HCT116 (cell line): ENCODE data around the gene TIRAP. TPM values are rescaled to one million over a fixed set of nuclear protein-coding genes. Genes with fewer than 3 reads are reported as not detected.

ENCODE experiments used
- ATAC-seq: fragments of 200-7000 bp; cut with Tn5 transposase; 2 replicates; pipeline ENCODE4 v1.9.1; 2020; ENCODE audit warnings: mild to moderate bottlenecking, moderate library complexity
- BruUV-seq: library from RNA; stranded (reverse); fragments of 400-500 nt; replicated peaks from 2 replicates; lab custom pipeline; 2021; lab: Mats Ljungman, UMichigan
- CTCF ChIA-PET: fragments of 300-600 bp; sonication (Branson Sonifier 250); formaldehyde crosslinking; loops from one replicate; lab custom pipeline; 2021; ENCODE audit warnings: antibody characterized with exemption; lab: Charles Lee
- POLR2A ChIA-PET: fragments of 300-600, 350-600 bp; sonication (Branson Sonifier 250); formaldehyde crosslinking; loops from one replicate; lab custom pipeline; 2021; ENCODE audit warnings: antibody characterized with exemption; lab: Charles Lee
- RAD21 ChIA-PET, 2 experiments: fragments of 300-600 bp; sonication (Branson Sonifier 250); formaldehyde crosslinking; loops; one replicate each; lab custom pipeline; 2023; ENCODE audit warnings: low total read pairs in 2 of 2; ENCODE audit not compliant: uncharacterized antibody in 2 of 2, unreplicated experiment in 2 of 2, low non-redundant PET in 1 of 2; lab: Charles Lee
- DNase-seq: peaks from one replicate; pipeline ENCODE4 v3.0.0-alpha.2; 2010; ENCODE audit warnings: low read depth, low spot score
- H2AFZ ChIP-seq: fragments of 200-600 bp; shearing (Covaris generic), sonication (generic); 2 replicates; pipeline ENCODE4 v1.6.1; 2017; ENCODE audit warnings: low read depth, mixed run types, mixed read lengths, antibody characterized with exemption, low read length; ENCODE audit not compliant: poor library complexity, severe bottlenecking
- H3K27ac ChIP-seq: 2 replicates; pipeline ENCODE4 v1.5.1; 2012; ENCODE audit warnings: low read depth, low read length
- H3K27me3 ChIP-seq: fragments of 200-600 bp; sonication (generic); 2 replicates; pipeline ENCODE4 v1.6.1; 2016; ENCODE audit warnings: mixed run types, low read length, mixed read lengths; ENCODE audit not compliant: insufficient read depth
- H3K36me3 ChIP-seq, 2 experiments: fragments of 200-500 bp in 1 of 2; fragments of 200-600 bp in 1 of 2; sonication (Bioruptor generic) in 1 of 2; sonication (generic) in 1 of 2; 2 replicates each; pipeline versions ENCODE4 v1.5.1 to v1.6.1; 2014 to 2016; ENCODE audit warnings: low read length in 2 of 2, inconsistent platforms in 1 of 2, mixed read lengths in 1 of 2, mixed run types in 1 of 2; ENCODE audit not compliant: insufficient read depth in 2 of 2, control insufficient read depth in 1 of 2
- H3K4me1 ChIP-seq, 2 experiments: fragments of 200-600 bp in 1 of 2; sonication (generic) in 1 of 2; 2 replicates each; pipeline versions ENCODE4 v1.5.1 to v1.6.1; 2012 to 2017; ENCODE audit warnings: low read length in 2 of 2, inconsistent platforms in 1 of 2, mild to moderate bottlenecking in 1 of 2, mixed read lengths in 1 of 2, mixed run types in 1 of 2, moderate library complexity in 1 of 2; ENCODE audit not compliant: insufficient read depth in 2 of 2, control insufficient read depth in 1 of 2
- H3K4me2 ChIP-seq: fragments of 200-600 bp; sonication (generic); 2 replicates; pipeline ENCODE4 v1.6.1; 2017; ENCODE audit warnings: mixed run types, low read length, mixed read lengths
- H3K4me3 ChIP-seq, 2 experiments: fragments of 200-600 bp in 1 of 2; sonication (generic) in 1 of 2; replicated peaks in 1 of 2; 2 replicates each; pipeline ENCODE4 v1.5.1; 2011 to 2016; ENCODE audit warnings: low read length in 2 of 2, control low read depth in 1 of 2, low read depth in 1 of 2, mild to moderate bottlenecking in 1 of 2, mixed read lengths in 1 of 2, mixed run types in 1 of 2
- H3K79me2 ChIP-seq: fragments of 200-600 bp; sonication (generic); 2 replicates; pipeline ENCODE4 v1.6.1; 2017; ENCODE audit warnings: mild to moderate bottlenecking, mixed run types, low read length, moderate library complexity, mixed read lengths; ENCODE audit not compliant: insufficient read depth
- H3K9ac ChIP-seq: fragments of 200-600 bp; sonication (generic); 2 replicates; pipeline ENCODE4 v1.6.1; 2016; ENCODE audit warnings: low read length, mixed read lengths
- H3K9me2 ChIP-seq: fragments of 200-600 bp; sonication (generic), shearing (Covaris generic); 2 replicates; pipeline ENCODE4 v1.6.1; 2017; ENCODE audit warnings: mixed run types, mild to moderate bottlenecking, moderate library complexity; ENCODE audit not compliant: insufficient read depth
- H3K9me3 ChIP-seq, 2 experiments: fragments of 200-500 bp in 1 of 2; fragments of 200-600 bp in 1 of 2; sonication (Bioruptor generic) in 1 of 2; sonication (generic) in 1 of 2; 2 replicates each; pipeline ENCODE4 v1.6.1; 2014 to 2017; ENCODE audit warnings: low read length in 2 of 2, mixed read lengths in 2 of 2, inconsistent platforms in 1 of 2, low read depth in 1 of 2, mild to moderate bottlenecking in 1 of 2, mixed run types in 1 of 2, moderate library complexity in 1 of 2; ENCODE audit not compliant: control insufficient read depth in 1 of 2, insufficient read depth in 1 of 2
- H4K20me1 ChIP-seq: fragments of 200-600 bp; sonication (generic), shearing (Covaris generic); 2 replicates; pipeline ENCODE4 v1.6.1; 2017; ENCODE audit warnings: mixed run types, mild to moderate bottlenecking, moderate library complexity; ENCODE audit not compliant: insufficient read depth
- CBX3 ChIP-seq: IDR thresholded peaks from 2 replicates; pipeline ENCODE4 v1.6.1; 2012; ENCODE audit warnings: low read depth
- ELF1 ChIP-seq: IDR thresholded peaks from 2 replicates; pipeline ENCODE4 v1.6.1; 2012; ENCODE audit warnings: low read depth, borderline replicate concordance
- FOSL1 ChIP-seq: IDR thresholded peaks from 2 replicates; pipeline ENCODE4 v1.6.1; 2012; ENCODE audit warnings: low read depth
- POLR2A ChIP-seq: IDR thresholded peaks from 2 replicates; pipeline ENCODE4 v1.7.0; 2011; ENCODE audit warnings: borderline replicate concordance; ENCODE audit not compliant: insufficient read depth, insufficient read length; ENCODE audit errors: extremely low read depth
- SRF ChIP-seq: IDR thresholded peaks from 2 replicates; pipeline ENCODE4 v1.6.1; 2012; ENCODE audit warnings: low read depth
- ZNF274 ChIP-seq: fragments of 200-500 bp; sonication (Bioruptor generic); IDR thresholded peaks from 2 replicates; pipeline ENCODE4 v1.6.1; 2014; ENCODE audit warnings: mild to moderate bottlenecking, low read depth, low read length, inconsistent platforms
- intact Hi-C: fragments of 100-400 bp; cut with micrococcal nuclease; formaldehyde crosslinking; loops from 2 replicates; pipeline ENCODE4 v1.10.0; 2022
- total RNA-seq: library from RNA; stranded (reverse); gene quantifications from one replicate; pipeline ENCODE4 v1.2.1, GENCODE V29; 2021; ENCODE audit not compliant: unreplicated experiment
- TF ChIP-seq, protein P1 (sequence below): IDR thresholded peaks from 2 replicates; pipeline ENCODE4 v1.6.1; 2012
- TF ChIP-seq, protein P2 (sequence below), 3 experiments: fragments of 200-600 bp in 1 of 3; sonication (generic) in 1 of 3; IDR thresholded peaks in 2 of 3; conservative IDR thresholded peaks in 1 of 3; 2 replicates each; pipeline ENCODE4 v1.5.1; 2012 to 2017; ENCODE audit warnings: low read depth in 2 of 3, low read length in 2 of 3, antibody characterized with exemption in 1 of 3, borderline replicate concordance in 1 of 3, control low read depth in 1 of 3, mild to moderate bottlenecking in 1 of 3, mixed read lengths in 1 of 3, mixed run types in 1 of 3, moderate library complexity in 1 of 3; ENCODE audit not compliant: insufficient read depth in 1 of 3
- TF ChIP-seq, protein P3 (sequence below): IDR thresholded peaks from 2 replicates; pipeline ENCODE4 v1.6.1; 2012

The TIRAP gene
- total RNA-seq, 1 experiment from 2014 or later = 10.8 TPM

DNA sequence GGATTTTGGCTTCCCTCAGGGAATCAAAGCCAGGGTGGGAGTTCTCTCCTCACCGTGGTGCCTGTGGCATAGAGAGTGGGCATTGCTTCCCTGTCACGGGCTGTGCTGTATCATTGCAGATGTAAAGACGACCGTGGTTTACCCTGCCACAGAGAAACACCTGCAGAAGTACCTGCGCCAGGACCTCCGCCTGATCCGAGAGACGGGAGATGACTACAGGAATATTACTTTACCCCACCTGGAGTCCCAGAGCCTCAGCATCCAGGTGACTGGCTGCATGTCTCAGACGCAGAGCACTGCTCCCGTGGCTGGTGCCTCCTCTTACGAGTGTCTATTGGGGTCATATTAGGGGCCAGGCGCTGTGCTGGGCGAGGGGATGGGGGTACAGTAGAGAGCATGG lies 48.4 kb downstream of the TIRAP start:
- Histone ChIP-seq H3K27me3 (no peaks in the 10 kb centered on the region), H3K79me2 (no peaks in the 10 kb centered on the region), H3K9me3 (no peaks in the 10 kb centered on the region), H3K36me3 (no peaks in the 10 kb centered on the region), H3K4me2 (no peak overlapping the region), H2AFZ (no peak overlapping the region), H3K4me3 (no peak overlapping the region), H3K27ac (no peak overlapping the region), H3K9me2 (no peaks in the 10 kb centered on the region), H4K20me1 (no peaks in the 10 kb centered on the region), H3K9ac (no peak overlapping the region), H3K4me1 (peaks cover 0 to 10% of the 10 kb centered on the region in 2 experiments; a peak in 2 of 4 replicates)
- no peak for ATAC-seq
- RAD21 ChIA-PET = no interaction called here
- DNase-seq = no peak
- BruUV-seq = no TSS peak
- intact Hi-C loops = no loop called here
- CTCF ChIA-PET = no interaction called here
- POLR2A ChIA-PET = no interaction called here
- TF ChIP-seq SRF = no peak
- TF ChIP-seq FOSL1 = no peak
- no peak for TF ChIP-seq CBX3
- TF ChIP-seq, protein P1, sequence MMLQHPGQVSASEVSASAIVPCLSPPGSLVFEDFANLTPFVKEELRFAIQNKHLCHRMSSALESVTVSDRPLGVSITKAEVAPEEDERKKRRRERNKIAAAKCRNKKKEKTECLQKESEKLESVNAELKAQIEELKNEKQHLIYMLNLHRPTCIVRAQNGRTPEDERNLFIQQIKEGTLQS = no peak
- no peak for TF ChIP-seq ZNF274
- TF ChIP-seq, protein P2, sequence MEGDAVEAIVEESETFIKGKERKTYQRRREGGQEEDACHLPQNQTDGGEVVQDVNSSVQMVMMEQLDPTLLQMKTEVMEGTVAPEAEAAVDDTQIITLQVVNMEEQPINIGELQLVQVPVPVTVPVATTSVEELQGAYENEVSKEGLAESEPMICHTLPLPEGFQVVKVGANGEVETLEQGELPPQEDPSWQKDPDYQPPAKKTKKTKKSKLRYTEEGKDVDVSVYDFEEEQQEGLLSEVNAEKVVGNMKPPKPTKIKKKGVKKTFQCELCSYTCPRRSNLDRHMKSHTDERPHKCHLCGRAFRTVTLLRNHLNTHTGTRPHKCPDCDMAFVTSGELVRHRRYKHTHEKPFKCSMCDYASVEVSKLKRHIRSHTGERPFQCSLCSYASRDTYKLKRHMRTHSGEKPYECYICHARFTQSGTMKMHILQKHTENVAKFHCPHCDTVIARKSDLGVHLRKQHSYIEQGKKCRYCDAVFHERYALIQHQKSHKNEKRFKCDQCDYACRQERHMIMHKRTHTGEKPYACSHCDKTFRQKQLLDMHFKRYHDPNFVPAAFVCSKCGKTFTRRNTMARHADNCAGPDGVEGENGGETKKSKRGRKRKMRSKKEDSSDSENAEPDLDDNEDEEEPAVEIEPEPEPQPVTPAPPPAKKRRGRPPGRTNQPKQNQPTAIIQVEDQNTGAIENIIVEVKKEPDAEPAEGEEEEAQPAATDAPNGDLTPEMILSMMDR (IDR thresholded peaks at IDR 0.05 in 2 of 3, conservative IDR thresholded peaks at IDR 0.05 in 1 of 3; ENCODE audit: borderline replicate concordance in 1 of 3, insufficient read depth in 1 of 3, low read depth in 2 of 3, low read length in 2 of 3) = no peak
- TF ChIP-seq POLR2A = no peak
- TF ChIP-seq, protein P3, sequence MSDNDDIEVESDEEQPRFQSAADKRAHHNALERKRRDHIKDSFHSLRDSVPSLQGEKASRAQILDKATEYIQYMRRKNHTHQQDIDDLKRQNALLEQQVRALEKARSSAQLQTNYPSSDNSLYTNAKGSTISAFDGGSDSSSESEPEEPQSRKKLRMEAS = no peak
- no peak for TF ChIP-seq ELF1
